GM21529 (cell line): Measurements from ENCODE around the gene RUBCN.
"Not testable (repeated sequence)": the region's sequence is repeated elsewhere in the genome, so short reads cannot be mapped to it uniquely, and the experiment has no call there.

Source experiments
- ATAC-seq: cut with Tn5 transposase; IDR thresholded peaks from one replicate; pipeline ENCODE4 v1.9.1; 2021; ENCODE audit not compliant: unreplicated experiment

Gene RUBCN

GRCh38 chr3:197661234-197661834 lies 75.4 kb downstream of the RUBCN start:
- not testable (repeated sequence) for ATAC-seq

- ATAC-seq, result not testable (repeated sequence)
These were observed 77.0 kb downstream of the RUBCN start for GRCh38 chr3:197659701-197660100.

- ATAC-seq, result peak; percentile 61
These were observed 77.6 kb downstream of the RUBCN start for GRCh38 chr3:197659144-197659543.

GRCh38 chr3:197658706-197659105 lies 78.0 kb downstream of the RUBCN start:
- ATAC-seq, result not testable (repeated sequence)

GRCh38 chr3:197657541-197658292 lies 79.0 kb downstream of the RUBCN start:
- ATAC-seq, result not testable (repeated sequence)

GRCh38 chr3:197656960-197657359 lies 79.7 kb downstream of the RUBCN start:
- ATAC-seq, result not testable (repeated sequence)

- ATAC-seq, result not testable (repeated sequence)
These were observed 80.6 kb downstream of the RUBCN start for GRCh38 chr3:197656129-197656528.

GRCh38 chr3:197654998-197655330 lies 81.7 kb downstream of the RUBCN start:
- peak; percentile 19 for ATAC-seq

- ATAC-seq, result peak; percentile 90
These were observed 82.4 kb downstream of the RUBCN start for GRCh38 chr3:197654090-197654997.

GRCh38 chr3:197652860-197653259 lies 83.8 kb downstream of the RUBCN start:
- ATAC-seq, result not testable (repeated sequence)

- not testable (repeated sequence) for ATAC-seq
These were observed 89.1 kb downstream of the RUBCN start for GRCh38 chr3:197647649-197648048.

- ATAC-seq, result not testable (repeated sequence)
These were observed 89.5 kb downstream of the RUBCN start for GRCh38 chr3:197647191-197647590.

- not testable (repeated sequence) for ATAC-seq
These were observed 90.4 kb downstream of the RUBCN start for GRCh38 chr3:197646294-197646693.

- not testable (repeated sequence) for ATAC-seq
These were observed 99.1 kb downstream of the RUBCN start for GRCh38 chr3:197637556-197637955.

- ATAC-seq, result not testable (repeated sequence)
These were observed 104.7 kb downstream of the RUBCN start for GRCh38 chr3:197631989-197632388.

GRCh38 chr3:197630766-197631165 lies 105.9 kb downstream of the RUBCN start:
- not testable (repeated sequence) for ATAC-seq

- ATAC-seq, result not testable (repeated sequence)
These were observed 107.4 kb downstream of the RUBCN start for GRCh38 chr3:197629286-197629685.

- peak; percentile 75 for ATAC-seq
These were observed 108.8 kb downstream of the RUBCN start for GRCh38 chr3:197627772-197628523.

- peak; percentile 42 for ATAC-seq
These were observed 109.4 kb downstream of the RUBCN start for GRCh38 chr3:197627158-197627771.
